NCI-H1092 (cell line): ENCODE data around the gene ZNF286A.
"Not testable (repeated sequence)": the region's sequence is repeated elsewhere in the genome, so short reads cannot be mapped to it uniquely, and the experiment has no call there.

Experiments used
- DNase-seq: peaks from one replicate; lab custom pipeline; 2025; lab: John Stamatoyannopoulos, UW

The ZNF286A gene

GRCh38 chr17:15699413-15699924 lies at the start of gene ZNF286A:
Gene ZNF286A, plus strand, starts transcription at chr17:15699752. Its CDS starts 578 bp downstream, at chr17:15700330.
- DNase-seq = peak; percentile 97

GRCh38 chr17:15649861-15650421 lies 49.6 kb upstream of the ZNF286A start:
- DNase-seq = no peak

- peak; percentile 2 for DNase-seq
These were observed 48.6 kb upstream of the ZNF286A start for GRCh38 chr17:15650741-15651582.

- peak; percentile 60 for DNase-seq
These were observed 47.9 kb upstream of the ZNF286A start for GRCh38 chr17:15651583-15652110.

- DNase-seq = no peak
These were observed 46.6 kb upstream of the ZNF286A start for GRCh38 chr17:15652960-15653359.

- DNase-seq = not testable (repeated sequence)
These were observed 45.2 kb upstream of the ZNF286A start for GRCh38 chr17:15654401-15654800.

- no peak for DNase-seq
These were observed 44.5 kb upstream of the ZNF286A start for GRCh38 chr17:15654886-15655561.

- no peak for DNase-seq
These were observed 41.7 kb upstream of the ZNF286A start for GRCh38 chr17:15657868-15658267.

- DNase-seq = no peak
These were observed 41.3 kb upstream of the ZNF286A start for GRCh38 chr17:15658296-15658695.

GRCh38 chr17:15659236-15659635 lies 40.3 kb upstream of the ZNF286A start:
- DNase-seq = no peak

- no peak for DNase-seq
These were observed 39.9 kb upstream of the ZNF286A start for GRCh38 chr17:15659663-15660062.

GRCh38 chr17:15660077-15660476 lies 39.5 kb upstream of the ZNF286A start:
- DNase-seq = no peak

GRCh38 chr17:15662681-15663080 lies 36.9 kb upstream of the ZNF286A start:
- no peak for DNase-seq

GRCh38 chr17:15663176-15663575 lies 36.4 kb upstream of the ZNF286A start:
- DNase-seq = no peak

- DNase-seq = no peak
These were observed 35.9 kb upstream of the ZNF286A start for GRCh38 chr17:15663691-15664090.

GRCh38 chr17:15669526-15669925 lies 30.0 kb upstream of the ZNF286A start:
- not testable (repeated sequence) for DNase-seq

- not testable (repeated sequence) for DNase-seq
These were observed 24.9 kb upstream of the ZNF286A start for GRCh38 chr17:15674640-15675039.

GRCh38 chr17:15675991-15676390 lies 23.6 kb upstream of the ZNF286A start:
- DNase-seq = not testable (repeated sequence)

GRCh38 chr17:15683135-15683534 lies 16.4 kb upstream of the ZNF286A start:
- not testable (repeated sequence) for DNase-seq

GRCh38 chr17:15683824-15684478 lies 15.6 kb upstream of the ZNF286A start, which contains the start of gene TRIM16:
Gene TRIM16, minus strand, starts transcription at chr17:15684311. Its CDS starts 32,702 bp downstream, at chr17:15651609.
- DNase-seq = peak; percentile 2

GRCh38 chr17:15687494-15687893 lies 12.1 kb upstream of the ZNF286A start:
- DNase-seq = not testable (repeated sequence)

GRCh38 chr17:15698967-15699366 lies 585 bp upstream of the ZNF286A start:
- DNase-seq = not testable (repeated sequence)
